ENCODE results near the gene FUNDC1.
"Not testable (repeated sequence)": the region's sequence is repeated elsewhere in the genome, so short reads cannot be mapped to it uniquely, and the experiment has no call there.

Gene FUNDC1, protein sequence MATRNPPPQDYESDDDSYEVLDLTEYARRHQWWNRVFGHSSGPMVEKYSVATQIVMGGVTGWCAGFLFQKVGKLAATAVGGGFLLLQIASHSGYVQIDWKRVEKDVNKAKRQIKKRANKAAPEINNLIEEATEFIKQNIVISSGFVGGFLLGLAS

DNA sequence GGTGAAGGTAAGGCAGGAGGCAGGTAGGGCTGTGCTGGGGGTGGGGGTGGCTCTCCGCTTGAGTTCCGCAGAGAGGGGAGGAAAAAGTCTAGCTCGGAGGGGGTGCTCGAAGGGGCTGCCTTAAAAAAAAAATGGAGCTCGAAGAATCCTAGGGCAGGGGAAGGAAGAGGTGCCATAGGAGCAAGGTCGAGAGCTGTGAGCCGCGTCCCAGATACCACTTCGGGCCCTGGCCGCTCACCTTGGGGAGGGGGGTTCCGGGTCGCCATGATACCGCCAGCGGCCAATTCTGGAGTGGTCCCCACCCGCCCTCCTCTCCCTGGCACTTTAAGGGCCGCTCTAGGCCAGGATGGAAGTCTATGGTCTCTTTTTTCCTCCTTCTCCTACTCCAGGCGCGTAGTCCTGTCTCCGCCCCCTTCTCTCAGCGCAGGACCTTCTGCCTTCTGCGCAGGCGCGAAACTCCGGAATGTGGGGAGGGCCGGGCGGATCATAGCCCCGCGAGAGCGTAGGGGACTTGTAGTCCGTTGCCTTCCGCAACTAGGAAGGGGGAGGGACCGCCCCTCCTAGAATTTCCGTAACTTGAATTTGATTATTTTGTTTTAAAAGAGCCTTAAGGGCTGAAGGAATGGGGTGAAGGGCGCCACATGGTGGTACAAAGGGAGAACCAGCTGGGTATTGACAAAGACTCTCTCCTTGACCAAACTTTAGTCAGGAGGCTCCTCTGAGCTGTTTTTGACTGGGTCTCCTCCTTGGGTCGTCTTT, at the start of gene FUNDC1:
Gene FUNDC1, minus strand, starts transcription at position 293 of the 759 bp plus-strand sequence. Its CDS starts 27 bp downstream, at position 266.
- peak; percentile 91 for DNase-seq (ENCODE audit: low spot score)

DNA sequence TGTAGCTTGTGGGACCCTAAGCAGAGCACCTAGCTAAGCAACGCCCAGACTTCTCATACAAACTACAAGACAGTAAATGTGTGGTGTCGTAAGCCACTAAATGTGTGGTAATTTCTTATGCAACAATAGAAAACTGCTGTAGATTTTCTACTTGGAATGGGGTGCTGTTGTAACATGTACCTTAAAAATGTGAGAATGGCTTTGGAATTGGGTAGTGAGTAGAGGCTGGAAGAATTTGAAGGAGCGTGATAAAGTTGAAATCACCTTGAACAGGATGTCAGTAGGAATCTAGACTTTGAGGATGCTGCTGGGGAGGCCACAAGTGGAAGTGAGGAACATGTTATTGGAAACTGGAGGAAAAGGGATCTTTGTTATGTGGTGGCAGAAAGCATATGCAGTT, 43.2 kb upstream of the FUNDC1 start:
- DNase-seq (ENCODE audit: low spot score), result no peak

DNA sequence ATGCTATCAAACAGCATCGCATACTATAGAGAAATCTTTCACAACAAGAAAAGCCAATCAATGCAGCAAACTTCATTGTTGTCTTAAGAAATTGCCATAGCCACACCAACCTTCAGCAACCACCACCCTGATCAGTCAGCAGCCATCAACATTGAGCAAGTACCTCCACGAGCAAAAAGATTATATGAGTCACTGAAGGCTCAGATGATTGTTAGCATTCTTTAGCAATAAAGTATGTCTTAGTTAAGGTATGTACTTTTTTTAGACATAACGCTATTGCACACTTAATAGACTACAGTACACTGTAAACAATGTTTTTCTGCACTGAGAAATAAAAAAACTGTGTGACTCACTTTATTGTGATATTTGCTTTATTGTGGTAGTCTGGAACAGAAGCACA, 37.8 kb upstream of the FUNDC1 start:
- no peak for DNase-seq (ENCODE audit: low spot score)

DNA sequence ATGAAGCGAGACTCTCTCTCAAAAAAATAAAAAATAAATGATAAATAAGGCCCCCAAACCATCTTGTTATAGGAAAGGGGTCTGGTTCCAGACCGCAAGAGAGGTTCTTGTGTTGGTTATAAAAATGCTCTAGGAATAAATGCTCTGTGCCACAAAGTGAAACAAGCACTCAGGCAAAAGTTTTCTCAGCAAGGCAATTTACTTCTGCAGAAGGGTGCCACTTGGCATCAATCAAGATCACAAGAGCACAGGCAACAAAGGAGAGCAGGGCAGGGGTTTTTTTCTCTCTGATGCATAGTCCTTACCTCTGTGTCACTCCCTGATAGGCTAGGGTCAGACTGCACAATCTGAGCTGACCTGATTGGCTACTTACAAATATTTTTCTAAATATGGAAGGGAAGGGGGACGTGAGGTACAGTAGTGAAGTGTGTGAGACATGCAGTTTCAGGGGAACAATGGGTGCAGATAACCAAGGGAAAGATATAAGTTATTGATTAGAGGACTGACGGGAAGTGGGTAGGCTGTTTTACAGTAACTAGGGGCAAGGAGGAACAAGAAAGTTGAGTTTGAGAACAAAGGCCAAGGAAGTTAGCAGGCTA, 29.8 kb upstream of the FUNDC1 start:
- DNase-seq (ENCODE audit: low spot score), result no peak

DNA sequence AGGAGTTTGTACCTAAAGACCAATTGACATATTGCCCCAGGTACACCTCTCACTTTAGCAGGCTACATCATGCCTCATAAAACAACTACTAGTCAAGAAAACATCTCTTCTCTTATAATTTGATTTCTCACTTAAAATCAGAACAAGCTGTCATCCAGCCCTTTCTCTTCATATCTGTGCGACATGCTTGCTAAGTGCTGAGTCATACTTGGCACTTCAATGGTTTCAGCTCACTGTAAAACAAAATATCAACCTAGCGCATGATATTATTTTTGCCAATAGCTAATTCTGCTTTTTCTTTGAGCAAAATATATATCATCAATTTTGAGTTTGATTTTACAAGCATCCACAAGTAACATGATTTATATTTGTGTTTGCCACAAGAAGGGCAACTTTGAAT, 27.9 kb upstream of the FUNDC1 start:
- DNase-seq (ENCODE audit: low spot score), result peak; percentile 1

DNA sequence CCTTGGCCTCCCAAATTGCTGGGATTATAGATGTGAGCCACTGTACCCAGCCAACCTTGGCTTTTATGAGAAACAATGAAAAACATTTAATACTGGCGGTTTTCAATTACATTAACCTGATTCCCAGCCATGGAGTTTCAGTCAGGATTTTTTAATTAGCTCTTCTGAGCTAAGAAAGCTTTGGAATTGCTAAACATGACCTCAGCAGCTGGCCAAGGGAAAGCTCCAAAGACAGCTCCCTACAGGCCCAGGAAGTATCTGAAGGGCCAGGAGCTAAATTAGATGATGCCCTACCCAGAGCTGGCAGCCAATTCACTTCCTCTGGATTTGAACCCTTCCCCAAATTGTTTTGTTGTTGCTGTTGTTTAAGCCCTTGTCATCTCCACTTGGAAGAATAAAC, 26.5 kb upstream of the FUNDC1 start:
- no peak for DNase-seq (ENCODE audit: low spot score)

DNA sequence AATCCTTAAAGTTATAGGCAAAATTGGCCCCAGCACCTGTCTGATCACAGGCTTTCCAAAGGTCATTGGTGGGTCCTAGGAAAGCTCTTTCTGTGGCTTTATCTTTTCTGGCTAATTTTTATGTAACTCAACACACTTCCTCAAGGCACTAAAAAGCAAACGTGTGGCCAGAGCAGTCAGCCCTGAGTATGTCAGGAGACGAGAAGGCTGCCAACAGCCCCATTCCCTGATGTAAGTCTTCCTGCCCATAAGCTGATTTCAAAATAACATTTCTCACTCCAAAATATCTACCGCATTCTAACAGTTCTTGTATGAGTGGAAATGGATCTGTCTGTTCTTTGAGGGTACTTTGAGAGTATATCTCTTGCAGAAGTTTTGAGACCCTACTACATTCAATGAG, 25.5 kb upstream of the FUNDC1 start:
- DNase-seq (ENCODE audit: low spot score), result no peak

DNA sequence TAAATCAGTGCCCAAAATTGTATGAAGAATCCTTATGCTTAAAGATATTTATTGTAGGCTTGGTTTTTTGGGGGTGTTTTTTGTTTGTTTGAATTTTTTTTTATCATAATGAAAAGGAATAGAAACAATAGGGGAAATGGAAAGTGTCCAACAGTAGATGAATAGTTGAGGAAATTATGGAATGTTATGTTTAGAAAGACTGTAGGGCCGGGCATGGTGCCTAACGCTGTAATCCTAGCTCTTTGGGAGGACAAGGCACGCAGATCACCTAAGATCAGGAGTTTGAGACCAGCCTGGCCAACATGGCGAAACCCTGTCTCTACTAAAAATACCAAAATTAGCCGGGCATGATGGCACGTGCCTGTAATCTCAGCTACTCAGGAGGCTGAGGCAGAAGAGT, 19.2 kb upstream of the FUNDC1 start:
- not testable (repeated sequence) for DNase-seq (ENCODE audit: low spot score)

DNA sequence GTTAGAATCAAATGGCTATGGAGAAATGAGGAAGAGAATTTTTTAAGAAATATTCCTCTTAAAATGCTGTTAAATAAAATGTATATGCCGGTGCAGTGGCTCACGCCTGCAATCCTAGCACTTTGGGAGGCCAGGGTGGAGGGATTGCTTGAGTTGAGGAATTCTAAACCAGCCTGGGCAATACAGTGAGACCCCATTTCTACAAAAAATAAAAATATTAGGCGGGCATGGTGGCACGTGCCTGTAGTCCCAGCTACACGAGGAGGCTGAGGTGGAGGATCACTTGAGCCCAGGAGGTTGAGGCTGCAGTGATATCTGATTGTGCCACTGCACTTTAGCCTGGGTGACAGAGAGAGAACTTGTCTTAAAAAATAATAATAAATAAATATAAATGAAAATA, 7.9 kb upstream of the FUNDC1 start:
- DNase-seq (ENCODE audit: low spot score), result no peak

DNA sequence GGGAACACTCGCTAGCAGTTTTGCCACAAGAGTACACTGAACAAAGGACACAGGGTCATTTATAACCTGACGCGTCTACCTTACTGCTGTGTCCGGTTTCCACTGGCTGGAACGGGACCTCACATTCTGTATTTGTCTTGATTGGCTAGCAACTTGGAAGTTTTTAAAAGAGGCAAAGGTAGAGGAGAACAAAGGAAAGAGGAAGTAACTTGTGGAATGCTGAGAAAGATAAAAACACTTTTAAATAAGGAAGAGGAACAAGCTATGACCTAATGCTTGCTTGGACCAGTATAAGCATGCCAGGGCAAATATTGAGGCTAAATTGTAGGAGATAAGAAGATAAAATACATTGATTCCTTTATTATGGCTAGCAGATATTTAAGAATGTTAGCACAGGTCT, 2.8 kb upstream of the FUNDC1 start:
- not testable (repeated sequence) for DNase-seq (ENCODE audit: low spot score)

DNA sequence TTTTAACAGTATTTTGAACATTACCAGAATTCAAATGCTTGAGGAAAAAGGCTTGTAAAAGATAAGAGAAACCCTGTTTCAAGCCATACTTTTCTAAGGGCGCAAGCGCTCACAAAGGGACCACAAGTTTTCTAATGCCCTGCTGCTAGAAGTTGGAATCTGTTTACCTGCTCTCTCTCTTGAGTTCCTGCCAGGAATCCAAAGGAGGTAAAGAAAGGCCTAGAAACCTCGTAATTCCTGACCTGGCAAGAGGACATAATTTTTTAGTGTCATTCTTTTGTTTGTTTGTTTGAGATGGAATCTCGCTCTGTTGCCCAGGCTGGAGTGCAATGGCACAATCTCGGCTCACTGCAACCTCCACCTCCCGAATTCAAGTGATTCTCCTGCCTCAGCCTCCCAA, 1.4 kb upstream of the FUNDC1 start:
- no peak for DNase-seq (ENCODE audit: low spot score)

DNA sequence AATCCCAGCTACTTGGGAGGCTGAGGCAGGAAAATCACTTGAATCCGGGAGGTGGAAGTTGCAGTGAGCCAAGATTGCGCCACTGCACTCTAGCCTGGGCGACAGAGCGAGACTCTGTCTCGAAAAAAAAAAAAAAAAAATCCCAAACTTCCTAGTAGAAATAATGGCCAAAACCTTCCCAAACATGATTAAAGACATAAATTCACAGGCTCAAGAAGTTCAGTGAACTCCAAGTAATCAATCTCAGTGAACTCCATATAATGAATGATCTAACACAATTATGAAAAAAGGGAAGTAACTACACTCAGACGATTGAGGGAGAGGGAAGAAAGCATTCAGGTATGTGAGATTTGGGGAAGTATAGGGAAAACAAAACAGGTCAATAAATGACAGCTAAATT, 6.5 kb downstream of the FUNDC1 start:
- no peak for DNase-seq (ENCODE audit: low spot score)

DNA sequence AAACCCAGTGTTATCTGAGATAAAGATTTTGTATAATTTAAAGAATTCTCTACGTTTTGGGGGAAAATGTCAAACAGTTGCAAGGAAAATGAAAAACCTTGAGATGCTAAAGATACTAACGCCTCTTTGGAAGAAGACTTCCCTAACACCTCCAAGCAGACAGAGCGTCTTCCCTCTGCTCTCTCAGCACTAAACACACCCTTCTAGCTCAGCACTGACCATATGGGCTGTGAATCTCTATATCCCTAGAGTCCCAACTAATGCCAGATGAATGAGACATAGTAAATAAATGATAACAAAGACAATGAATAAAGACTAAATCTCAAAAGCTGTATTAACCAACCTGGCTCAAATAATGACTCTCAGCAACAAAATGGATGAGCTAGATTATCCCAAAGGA, 13.3 kb downstream of the FUNDC1 start:
- no peak for DNase-seq (ENCODE audit: low spot score)

DNA sequence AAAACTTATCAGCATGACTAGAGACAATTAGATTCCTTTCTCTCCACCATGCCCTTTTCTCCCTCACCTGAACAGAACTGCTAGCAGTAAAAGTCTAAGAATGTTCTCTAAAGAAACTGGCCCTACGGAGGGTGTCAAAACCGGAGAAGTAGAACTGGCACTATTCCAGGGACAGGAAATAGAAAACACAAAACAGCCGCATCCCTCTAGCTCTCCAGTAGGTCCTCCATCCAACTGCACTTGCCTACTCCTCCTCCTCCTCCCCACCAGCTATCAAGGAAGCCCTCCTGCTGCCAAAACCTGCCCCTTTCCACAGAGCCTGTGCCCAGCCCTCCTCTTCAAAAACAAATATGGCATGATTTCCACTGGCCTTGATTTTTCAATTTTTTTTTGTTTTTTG, 28.4 kb downstream of the FUNDC1 start:
- no peak for DNase-seq (ENCODE audit: low spot score)

DNA sequence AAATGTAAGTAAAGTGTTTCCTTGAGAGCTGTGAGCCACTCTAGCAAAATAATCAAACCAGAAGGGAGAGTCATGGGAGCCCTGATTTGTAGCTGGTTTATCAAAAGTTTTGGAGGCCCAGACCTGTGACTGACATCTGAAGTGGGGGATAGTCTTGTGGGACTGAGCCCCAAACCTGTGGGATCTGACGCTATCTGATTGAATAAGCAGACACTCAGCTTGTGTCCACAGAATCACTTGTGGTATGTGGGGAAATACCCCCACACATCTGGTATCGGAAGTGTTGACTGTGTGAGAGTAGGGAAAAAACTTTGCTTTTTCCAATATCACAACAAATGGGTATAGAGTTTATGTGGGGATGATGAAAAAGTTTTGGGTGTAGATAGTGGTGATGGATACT, 35.4 kb downstream of the FUNDC1 start:
- DNase-seq (ENCODE audit: low spot score), result no peak

DNA sequence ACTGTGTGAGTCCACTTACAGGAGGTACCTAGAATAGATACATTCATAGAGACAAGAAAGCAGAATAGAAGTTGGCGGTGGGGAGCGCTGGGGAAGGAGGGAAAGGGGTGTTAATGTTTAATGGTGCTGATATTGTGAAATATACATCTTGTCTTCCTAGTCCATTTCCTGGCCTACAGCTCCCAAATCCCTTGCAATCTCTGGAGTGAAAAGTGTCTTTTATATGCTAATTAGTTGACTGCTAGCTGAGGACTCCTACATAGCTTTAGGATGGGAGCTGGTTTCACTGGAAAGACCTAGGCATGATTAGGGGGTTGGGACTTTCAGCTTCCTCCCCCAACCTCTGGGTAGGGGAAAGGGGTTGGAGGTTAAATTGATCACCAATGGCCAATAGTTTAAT, 36.0 kb downstream of the FUNDC1 start:
- DNase-seq (ENCODE audit: low spot score), result no peak

DNA sequence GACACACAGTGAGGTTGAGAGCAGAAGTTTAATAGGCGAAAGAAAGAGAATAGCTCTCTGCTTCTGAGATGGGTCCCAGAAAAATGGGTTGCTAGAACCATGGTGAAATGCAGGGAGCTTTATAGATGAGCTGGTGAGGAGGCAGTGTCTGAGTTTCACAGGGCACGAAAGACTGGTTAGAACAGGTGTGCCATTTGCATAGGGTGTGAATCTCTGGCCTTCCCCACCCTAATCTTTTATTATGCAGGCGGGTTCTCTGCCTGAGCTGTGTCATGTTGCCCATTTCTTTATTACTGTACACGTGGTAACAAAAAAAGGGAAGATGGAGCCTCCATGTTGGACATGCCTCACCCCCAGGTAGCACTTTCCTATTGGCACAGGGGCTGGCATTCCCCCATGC, 39.1 kb downstream of the FUNDC1 start:
- no peak for DNase-seq (ENCODE audit: low spot score)

DNA sequence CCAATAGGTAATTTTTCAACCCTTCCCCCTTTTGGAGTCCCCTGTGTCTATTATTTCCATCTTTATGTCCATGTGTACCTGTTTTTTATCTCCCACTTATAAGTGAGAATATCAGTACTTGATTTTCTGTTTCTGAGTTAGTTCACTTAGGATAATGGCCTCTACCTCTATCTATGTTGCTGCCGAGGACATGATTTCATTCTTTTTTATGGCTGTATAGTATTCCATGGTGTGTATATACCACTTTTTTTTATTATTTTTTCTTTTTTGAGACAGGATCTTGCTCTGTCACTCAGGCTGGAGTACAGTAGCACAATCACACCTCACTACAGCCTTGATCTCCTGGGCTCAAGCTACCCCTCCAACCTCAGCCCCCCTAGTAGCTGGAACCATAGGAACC, 47.6 kb downstream of the FUNDC1 start:
- DNase-seq (ENCODE audit: low spot score), result no peak

DNA sequence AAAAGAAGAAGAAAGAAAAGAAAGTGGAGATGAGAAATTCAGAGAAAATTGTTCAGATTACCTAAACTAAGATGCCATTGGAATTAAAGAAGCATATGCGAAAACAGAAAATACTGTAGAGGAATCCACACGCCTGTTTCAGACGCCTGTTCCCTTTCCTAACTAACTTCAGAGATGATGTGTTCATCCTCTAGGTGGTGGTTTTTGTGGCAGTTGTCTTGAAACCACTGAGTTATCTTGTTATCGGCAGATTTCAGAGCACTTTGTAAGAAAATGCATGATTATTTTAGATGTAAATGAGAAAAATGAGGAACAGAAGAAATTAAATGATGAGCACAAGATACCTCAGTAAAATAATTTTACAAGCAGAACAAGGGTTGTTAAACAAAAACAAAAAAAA, 48.3 kb downstream of the FUNDC1 start:
- DNase-seq (ENCODE audit: low spot score), result no peak

DNA sequence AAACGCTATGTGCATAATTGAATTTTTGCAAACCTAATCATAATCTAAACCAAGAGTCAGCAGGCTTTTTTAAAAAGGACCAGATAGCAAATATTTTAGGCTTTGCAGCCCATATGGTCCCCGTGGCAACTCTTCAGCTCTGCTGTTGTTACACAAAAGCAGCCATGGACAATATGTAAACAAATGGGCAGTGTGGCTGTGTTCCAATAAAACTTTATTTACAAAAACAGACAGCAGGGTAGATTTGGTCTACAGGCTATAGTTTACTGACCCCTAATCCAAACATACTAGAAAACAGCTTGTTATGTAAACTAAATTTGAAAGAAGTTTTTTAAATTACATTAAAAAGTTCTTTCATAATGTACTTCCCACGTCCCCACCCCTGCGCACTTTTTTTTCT, 53.1 kb downstream of the FUNDC1 start:
- no peak for DNase-seq (ENCODE audit: low spot score)

DNA sequence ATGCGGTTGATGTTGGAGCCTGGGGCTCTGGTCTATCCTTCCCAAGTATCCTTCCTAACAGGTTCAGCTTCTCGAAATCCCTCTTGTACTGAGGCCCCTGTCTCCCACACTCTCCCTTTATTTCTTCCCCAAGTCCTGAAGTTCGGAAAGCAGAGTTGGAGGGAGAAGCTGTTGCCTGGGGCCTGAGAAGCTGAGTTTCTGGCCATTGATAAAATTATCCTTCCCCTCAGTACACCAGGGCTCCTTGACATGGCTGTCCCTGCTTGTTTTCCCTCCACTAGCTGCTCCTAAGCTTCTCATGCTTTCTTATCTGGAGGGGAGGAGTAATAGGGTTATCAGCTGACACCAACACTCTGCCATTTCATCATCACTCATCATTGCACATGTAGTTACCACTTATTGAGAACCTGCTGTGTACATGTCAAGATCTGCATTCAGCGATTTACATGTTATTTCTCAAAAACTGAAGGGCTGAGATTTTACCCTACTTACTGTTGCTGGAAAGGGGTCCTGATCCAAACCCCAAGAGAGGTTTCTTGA, 58.0 kb downstream of the FUNDC1 start:
- DNase-seq (ENCODE audit: low spot score), result no peak

DNA sequence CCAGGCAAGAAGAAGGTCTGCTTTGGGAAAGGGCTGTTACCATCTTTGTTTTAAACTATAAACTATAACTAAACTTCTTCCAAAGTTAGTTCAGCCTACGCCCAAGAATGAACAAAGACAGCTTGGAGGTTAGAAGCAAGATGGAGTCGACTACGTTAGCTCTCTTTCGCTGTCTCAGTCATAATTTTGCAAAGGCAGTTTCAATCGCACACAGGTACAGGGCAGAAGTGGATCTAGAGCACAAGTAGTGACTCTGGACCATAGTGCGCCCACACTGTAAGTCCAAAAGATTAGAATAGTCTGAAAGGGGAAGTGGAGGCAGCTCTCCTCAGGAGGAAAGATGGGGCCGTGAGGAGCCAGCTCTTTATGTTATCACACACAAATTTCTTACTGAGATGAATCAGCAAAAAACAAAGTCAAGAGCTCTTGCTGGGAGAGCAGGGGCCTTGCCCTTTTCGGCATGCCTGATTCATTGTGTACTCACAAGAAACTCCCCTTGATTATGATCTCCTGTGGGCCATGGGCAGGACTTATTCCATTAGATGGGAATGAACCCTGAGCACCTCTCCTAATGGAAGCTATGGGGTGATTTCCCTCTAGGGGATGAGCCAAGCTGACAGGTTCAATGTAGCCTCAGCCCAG, 58.6 kb downstream of the FUNDC1 start:
- DNase-seq (ENCODE audit: low spot score), result no peak

DNA sequence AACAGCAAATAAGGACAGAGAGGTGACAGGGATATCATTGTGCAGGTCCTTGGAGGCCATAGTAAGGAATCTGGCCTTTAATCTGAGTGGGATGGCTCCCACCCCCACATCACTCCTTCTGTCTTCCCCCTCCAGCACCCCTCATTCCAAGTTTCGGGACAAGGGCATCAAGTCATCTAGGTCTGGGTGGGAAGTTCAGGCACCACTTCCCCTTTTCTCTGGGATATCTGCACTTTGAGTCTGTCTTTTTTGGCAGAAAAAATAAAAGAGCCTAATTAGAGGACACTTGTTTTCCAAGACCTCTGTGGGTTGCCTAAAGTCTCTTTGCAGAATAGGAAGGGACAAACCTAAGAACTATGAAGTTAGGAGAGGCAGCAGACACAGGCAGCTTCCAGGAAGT, 60.1 kb downstream of the FUNDC1 start:
- no peak for DNase-seq (ENCODE audit: low spot score)

Measured in putamen (tissue), 1 donor.